Measurements from ENCODE around the gene EFR3B. TPM values are rescaled to one million over a fixed set of nuclear protein-coding genes. Genes with fewer than 3 reads are reported as not detected.

EFR3B gene
- total and polyA plus RNA-seq, 2 of the 13 experiments (the other 11 are each of a cell fraction or from before 2014, with no cell fraction given), result 0.42 TPM

- TF ChIP-seq ZNF552 (CRISPR knock-in tag; IDR thresholded peaks at IDR 0.05; ENCODE audit: borderline replicate concordance) (no peak), SP1 (IDR thresholded peaks at IDR 0.05) (no peak), SP1 (CRISPR knock-in tag; IDR thresholded peaks at IDR 0.05) (no peak), PRPF4 (IDR thresholded peaks at IDR 0.05; ENCODE audit: low read depth, low read length, poor library complexity, severe bottlenecking) (no peak), ZNF773 (CRISPR knock-in tag; IDR thresholded peaks at IDR 0.05; ENCODE audit: borderline replicate concordance) (no peak), GMEB1 (CRISPR knock-in tag; IDR thresholded peaks at IDR 0.05; ENCODE audit: borderline replicate concordance) (no peak), ASH2L (IDR thresholded peaks at IDR 0.05; ENCODE audit: insufficient read length, low read depth, low read length) (no peak), E2F5 (CRISPR knock-in tag; conservative IDR thresholded peaks at IDR 0.05) (peak; percentile 39; the same call in 1 of the 2 replicates), TOE1 (CRISPR knock-in tag; IDR thresholded peaks at IDR 0.05) (no peak), ZFP82 (CRISPR knock-in tag; IDR thresholded peaks at IDR 0.05; ENCODE audit: borderline replicate concordance) (no peak), ZBTB2 (CRISPR knock-in tag; IDR thresholded peaks at IDR 0.05; ENCODE audit: low read depth) (no peak), SSRP1 (CRISPR knock-in tag; IDR thresholded peaks at IDR 0.05) (no peak), ZNF180 (CRISPR knock-in tag; IDR thresholded peaks at IDR 0.05; ENCODE audit: borderline replicate concordance, low read depth) (no peak), CREB1 (IDR thresholded peaks at IDR 0.05) (no peak), CREB1 (CRISPR knock-in tag; IDR thresholded peaks at IDR 0.05) (no peak), CHD2 (IDR thresholded peaks at IDR 0.05; ENCODE audit: low read depth, low read length) (no peak), SOX6 (IDR thresholded peaks at IDR 0.05) (no peak), SOX6 (CRISPR knock-in tag; IDR thresholded peaks at IDR 0.05) (no peak), MATR3 (CRISPR knock-in tag; IDR thresholded peaks at IDR 0.05) (no peak), TBX3 (IDR thresholded peaks at IDR 0.05; ENCODE audit: borderline replicate concordance) (no peak), MAF1 (CRISPR knock-in tag; IDR thresholded peaks at IDR 0.05; ENCODE audit: borderline replicate concordance) (no peak), PCBP2 (optimal IDR thresholded peaks at IDR 0.05; ENCODE audit: low read depth, low read length, poor library complexity, severe bottlenecking) (no peak), ZFAT (CRISPR knock-in tag; conservative IDR thresholded peaks at IDR 0.05) (no peak), ZNF740 (CRISPR knock-in tag; IDR thresholded peaks at IDR 0.05) (no peak), ZZZ3 (CRISPR knock-in tag; IDR thresholded peaks at IDR 0.05; ENCODE audit: borderline replicate concordance) (no peak)
These were observed 459 bp upstream of the EFR3B start (continued) for GRCh38 chr2:25041307-25041927.
